Activated naive CD8-positive, alpha-beta T cell (primary cell): ENCODE data around the gene NAGLU.
A peak's percentile ranks its signal among the peaks of the same experiment; 100 is the strongest.
"Not testable (repeated sequence)": the region's sequence is repeated elsewhere in the genome, so short reads cannot be mapped to it uniquely, and the experiment has no call there.

Experiments used
- H3K27ac Mint-ChIP-seq: one replicate; pipeline ENCODE4 v1.8.0; 2021; ENCODE audit warnings: mixed read lengths
- H3K27me3 Mint-ChIP-seq: one replicate; pipeline ENCODE4 v1.8.0; 2021; ENCODE audit warnings: mixed read lengths
- H3K36me3 Mint-ChIP-seq: one replicate; pipeline ENCODE4 v1.8.0; 2021; ENCODE audit warnings: mixed read lengths
- H3K4me1 Mint-ChIP-seq: one replicate; pipeline ENCODE4 v1.8.0; 2021; ENCODE audit warnings: low read depth, mixed read lengths
- H3K4me3 Mint-ChIP-seq: one replicate; pipeline ENCODE4 v1.8.0; 2021; ENCODE audit warnings: mild to moderate bottlenecking, mixed read lengths
- H3K9me3 Mint-ChIP-seq: one replicate; pipeline ENCODE4 v1.8.0; 2021; ENCODE audit warnings: low read depth, mixed read lengths

Gene NAGLU

DNA sequence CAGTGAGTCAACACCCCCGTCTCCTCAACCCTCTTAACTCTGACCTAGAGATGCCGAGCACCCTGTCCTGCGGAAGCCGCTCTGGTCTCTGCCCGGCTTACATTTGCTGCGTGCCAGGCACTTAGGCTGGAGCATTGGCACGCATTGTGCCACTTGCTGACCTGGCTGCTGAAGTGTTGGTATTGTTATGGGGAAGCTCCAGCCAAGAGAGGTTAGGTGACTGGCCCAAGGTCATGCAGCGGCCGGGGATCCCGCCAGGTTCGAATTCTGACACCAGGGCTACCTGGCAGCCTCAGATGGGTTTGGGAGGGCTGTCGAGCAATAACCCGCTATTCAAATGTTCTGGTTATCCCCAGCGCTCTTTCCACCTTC lies 11.6 kb downstream of the NAGLU start:
- H3K27ac Mint-ChIP-seq = no peak overlapping the region
- no peaks in the 10 kb centered on the region for H3K9me3 Mint-ChIP-seq
- H3K36me3 Mint-ChIP-seq = no peaks in the 10 kb centered on the region
- H3K4me1 Mint-ChIP-seq = peaks cover 17% of the 10 kb centered on the region
- no peak overlapping the region for H3K4me3 Mint-ChIP-seq
- H3K27me3 Mint-ChIP-seq = no peaks in the 10 kb centered on the region

DNA sequence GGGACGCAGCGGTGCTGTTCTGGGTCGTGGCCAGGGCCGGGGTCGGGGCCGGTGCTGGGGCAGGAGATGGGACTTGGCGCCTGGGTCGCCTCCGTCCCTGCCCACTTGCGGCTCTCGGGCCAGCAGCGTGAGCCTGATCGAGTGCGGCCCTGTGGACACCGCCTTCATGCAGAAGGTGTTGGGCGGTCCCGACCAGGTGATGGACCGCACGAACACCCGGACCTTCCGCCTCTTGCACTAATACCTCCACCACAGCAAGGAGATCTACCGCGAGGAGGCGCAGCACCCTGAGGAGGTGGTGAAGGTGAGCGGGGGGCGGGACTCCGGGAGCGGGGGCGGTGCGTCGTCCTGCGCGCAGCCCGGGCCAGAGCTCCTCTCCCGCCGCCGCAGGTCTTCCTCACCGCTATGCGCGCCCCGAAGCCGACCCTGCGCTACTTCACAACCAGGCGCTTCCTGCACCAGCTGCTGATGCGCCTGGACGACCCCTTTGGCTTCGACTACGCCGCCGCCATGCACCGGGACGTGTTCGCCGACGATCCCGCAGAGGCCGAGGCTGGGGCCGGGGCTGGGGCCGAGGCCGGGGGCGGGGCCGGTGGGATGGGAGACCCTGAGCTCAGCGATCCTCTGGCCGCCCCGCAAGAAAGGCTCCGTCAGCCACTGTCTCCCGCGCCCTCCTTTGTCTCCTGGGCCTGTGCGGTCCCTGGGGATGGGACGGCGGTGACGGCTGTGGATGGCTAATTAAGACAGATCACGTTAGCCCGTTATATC lies 12.2 kb downstream of the NAGLU start:
- peaks cover 18% of the 10 kb centered on the region for H3K4me1 Mint-ChIP-seq
- H3K27me3 Mint-ChIP-seq = no peaks in the 10 kb centered on the region
- H3K36me3 Mint-ChIP-seq = no peaks in the 10 kb centered on the region
- H3K4me3 Mint-ChIP-seq = peak overlapping the region; percentile 30
- no peak overlapping the region for H3K27ac Mint-ChIP-seq
- no peaks in the 10 kb centered on the region for H3K9me3 Mint-ChIP-seq

DNA sequence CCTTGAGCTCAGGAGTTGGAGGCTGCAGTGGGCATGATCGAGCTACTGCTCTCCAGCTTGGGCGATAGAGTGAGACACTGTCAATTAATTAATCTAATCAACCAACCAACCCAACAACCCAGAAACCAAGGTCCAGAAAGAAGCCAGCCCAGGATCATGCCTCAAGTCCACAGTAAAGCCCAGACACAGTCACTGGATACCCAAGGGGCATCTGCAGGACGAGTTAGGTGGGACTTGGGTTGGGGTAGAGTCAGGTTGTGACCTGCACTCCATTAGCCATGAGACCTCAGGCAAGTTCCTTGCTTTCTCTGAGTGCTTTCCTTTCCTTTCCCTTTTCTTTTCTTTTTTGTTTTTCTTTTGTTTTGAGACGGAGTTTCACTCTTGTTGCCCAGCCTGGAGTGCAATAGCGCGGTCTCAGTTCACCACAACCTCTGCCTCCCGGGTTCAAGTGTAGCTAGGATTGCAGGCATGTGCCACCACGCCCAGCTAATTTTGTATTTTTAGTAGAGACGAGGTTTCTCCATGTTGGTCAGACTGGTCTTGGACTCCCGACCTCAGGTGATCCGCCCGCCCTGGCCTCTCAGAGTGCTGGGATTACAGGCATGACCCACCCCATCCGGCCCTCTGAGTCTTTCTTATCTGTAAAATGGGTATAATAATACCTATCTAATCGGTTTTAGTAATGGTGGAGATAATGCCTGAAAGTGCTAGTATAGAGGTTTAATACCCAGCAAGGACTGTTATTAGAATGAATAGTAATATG lies 13.1 kb downstream of the NAGLU start:
- Mint-ChIP-seq H3K27me3 (no peaks in the 10 kb centered on the region), H3K9me3 (no peaks in the 10 kb centered on the region), H3K4me3 (peak overlapping the region; percentile 30), H3K4me1 (peaks cover 20% of the 10 kb centered on the region), H3K27ac (no peak overlapping the region), H3K36me3 (no peaks in the 10 kb centered on the region)

DNA sequence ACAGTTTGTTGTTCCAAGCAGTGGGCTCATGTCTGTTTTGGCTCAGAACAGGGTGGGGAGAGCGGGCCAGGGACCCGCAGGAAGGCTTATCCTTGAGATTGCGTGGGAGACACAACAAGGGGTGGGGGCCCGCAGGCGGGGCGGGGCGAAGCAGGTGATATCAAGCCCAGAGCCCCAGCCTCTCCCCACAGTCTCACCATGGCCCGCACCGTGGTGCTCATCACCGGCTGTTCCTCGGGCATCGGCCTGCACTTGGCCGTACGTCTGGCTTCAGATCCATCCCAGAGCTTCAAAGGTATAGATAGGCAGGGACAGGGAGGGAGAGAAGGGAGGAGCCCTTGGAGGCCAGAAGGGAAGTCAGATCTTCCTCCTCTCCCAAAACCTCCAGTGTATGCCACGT lies 16.7 kb downstream of the NAGLU start, which contains the start of gene HSD17B1:
HSD17B1 (plus strand) TSS at position 188 of the 400 bp plus-strand sequence; CDS start at position 199, 11 bp downstream.
- H3K27me3 Mint-ChIP-seq, H3K36me3 Mint-ChIP-seq, H3K9me3 Mint-ChIP-seq: not testable (repeated sequence)
- peak within 1 kb of the TSS; percentile 89 for H3K4me3 Mint-ChIP-seq
- peaks cover 27% of the 10 kb centered on the region for H3K4me1 Mint-ChIP-seq
- peak within 1 kb of the TSS; percentile 88 for H3K27ac Mint-ChIP-seq

DNA sequence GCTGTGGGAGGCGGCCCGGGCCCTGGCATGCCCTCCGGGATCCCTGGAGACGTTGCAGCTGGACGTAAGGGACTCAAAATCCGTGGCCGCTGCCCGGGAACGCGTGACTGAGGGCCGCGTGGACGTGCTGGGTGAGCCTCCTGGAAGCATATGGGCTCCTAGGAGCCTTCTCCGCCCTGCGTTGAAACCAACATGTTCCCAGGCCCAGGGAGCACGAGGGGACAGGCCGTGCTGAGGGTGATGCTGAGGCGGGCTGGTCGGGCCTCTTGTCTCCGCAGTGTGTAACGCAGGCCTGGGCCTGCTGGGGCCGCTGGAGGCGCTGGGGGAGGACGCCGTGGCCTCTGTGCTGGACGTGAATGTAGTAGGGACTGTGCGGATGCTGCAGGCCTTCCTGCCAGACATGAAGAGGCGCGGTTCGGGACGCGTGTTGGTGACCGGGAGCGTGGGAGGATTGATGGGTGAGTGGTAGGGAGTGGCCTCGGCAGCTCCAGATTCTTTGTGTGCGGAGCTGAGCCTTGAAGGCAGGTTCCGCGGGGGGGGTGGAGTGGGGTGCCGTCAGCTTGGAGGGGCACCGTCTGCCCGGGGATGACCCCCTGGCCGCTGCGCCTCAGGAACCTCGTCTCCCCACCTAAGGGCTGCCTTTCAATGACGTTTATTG lies 17.2 kb downstream of the NAGLU start:
- H3K36me3 Mint-ChIP-seq = no peaks in the 10 kb centered on the region
- H3K4me1 Mint-ChIP-seq = peaks cover 27% of the 10 kb centered on the region
- H3K4me3 Mint-ChIP-seq = peak overlapping the region; percentile 89
- H3K27me3 Mint-ChIP-seq = no peaks in the 10 kb centered on the region
- no peak overlapping the region for H3K27ac Mint-ChIP-seq
- no peaks in the 10 kb centered on the region for H3K9me3 Mint-ChIP-seq

DNA sequence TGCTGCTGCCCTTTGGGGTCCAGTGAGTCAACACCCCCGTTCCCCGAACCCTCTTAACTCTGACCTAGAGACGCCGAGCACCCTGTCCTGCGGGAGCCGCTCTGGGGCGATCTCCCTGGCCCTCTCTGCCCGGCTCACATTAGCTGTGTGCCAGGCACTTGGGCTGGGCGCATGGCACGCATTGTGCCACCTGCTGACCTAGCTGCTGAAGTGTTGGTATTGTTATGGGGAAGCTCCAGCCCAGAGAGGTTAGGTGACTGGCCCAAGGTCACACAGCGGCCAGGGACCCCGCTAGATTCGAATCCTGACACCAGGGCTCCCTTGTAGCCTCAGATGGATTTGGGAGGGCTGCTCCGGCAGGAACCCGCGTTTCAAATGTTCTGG lies 17.8 kb downstream of the NAGLU start:
- H3K27me3 Mint-ChIP-seq = no peaks in the 10 kb centered on the region
- no peaks in the 10 kb centered on the region for H3K9me3 Mint-ChIP-seq
- peaks cover 24% of the 10 kb centered on the region for H3K4me1 Mint-ChIP-seq
- H3K36me3 Mint-ChIP-seq = no peaks in the 10 kb centered on the region
- H3K27ac Mint-ChIP-seq = peak overlapping the region; percentile 88
- peak overlapping the region; percentile 89 for H3K4me3 Mint-ChIP-seq

DNA sequence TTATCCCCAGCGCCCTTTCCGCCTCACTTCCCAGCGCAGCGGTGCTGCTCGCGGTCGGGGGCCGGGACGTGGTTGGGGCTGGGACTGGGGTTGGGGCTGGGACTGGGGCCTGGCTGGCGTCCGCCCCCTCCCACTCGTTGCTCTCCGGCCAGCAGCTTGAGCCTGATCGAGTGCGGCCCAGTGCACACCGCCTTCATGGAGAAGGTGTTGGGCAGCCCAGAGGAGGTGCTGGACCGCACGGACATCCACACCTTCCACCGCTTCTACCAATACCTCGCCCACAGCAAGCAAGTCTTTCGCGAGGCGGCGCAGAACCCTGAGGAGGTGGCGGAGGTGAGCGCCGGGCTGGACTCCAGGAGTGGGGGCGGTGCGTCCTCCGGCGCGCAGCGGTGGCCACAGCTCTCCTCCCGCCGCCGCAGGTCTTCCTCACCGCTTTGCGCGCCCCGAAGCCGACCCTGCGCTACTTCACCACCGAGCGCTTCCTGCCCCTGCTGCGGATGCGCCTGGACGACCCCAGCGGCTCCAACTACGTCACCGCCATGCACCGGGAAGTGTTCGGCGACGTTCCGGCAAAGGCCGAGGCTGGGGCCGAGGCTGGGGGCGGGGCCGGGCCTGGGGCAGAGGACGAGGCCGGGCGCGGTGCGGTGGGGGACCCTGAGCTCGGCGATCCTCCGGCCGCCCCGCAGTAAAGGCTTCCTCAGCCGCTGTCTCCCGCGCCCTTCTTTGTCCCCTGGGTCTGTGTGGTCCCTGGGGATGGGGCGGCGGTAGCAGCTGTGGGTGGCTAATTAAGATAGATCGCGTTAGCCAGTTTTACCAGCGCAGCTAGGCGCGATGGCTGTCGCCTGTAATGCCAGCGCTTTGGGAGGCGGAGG lies 18.4 kb downstream of the NAGLU start:
- Mint-ChIP-seq H3K27me3 (no peaks in the 10 kb centered on the region), H3K36me3 (no peaks in the 10 kb centered on the region), H3K27ac (peak overlapping the region; percentile 88), H3K9me3 (no peaks in the 10 kb centered on the region), H3K4me1 (peaks cover 19% of the 10 kb centered on the region), H3K4me3 (peak overlapping the region; percentile 89)

DNA sequence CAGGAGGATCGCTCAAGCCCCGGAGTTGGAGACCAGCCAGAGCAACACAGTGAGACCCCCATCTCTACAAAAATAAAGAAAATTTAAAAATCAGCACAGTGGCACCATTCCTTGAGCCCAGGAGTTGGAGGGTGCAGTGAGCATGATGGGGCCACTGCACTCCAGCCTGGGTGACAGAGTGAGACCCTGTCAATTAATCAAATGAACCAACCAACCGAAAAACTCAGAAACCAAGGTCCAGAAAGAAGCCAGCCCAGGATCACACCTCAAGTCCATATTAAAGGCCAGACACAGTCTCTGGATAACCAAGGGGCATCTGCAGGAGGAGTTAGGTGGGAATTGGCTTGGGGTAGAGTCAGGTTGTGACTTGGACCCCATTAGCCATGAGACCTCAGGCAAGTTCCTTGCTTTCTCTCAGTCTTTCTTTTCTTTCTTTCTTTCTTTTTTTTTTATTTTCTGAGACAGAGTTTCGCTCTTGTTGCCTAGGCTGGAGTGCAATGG lies 19.1 kb downstream of the NAGLU start:
- Mint-ChIP-seq H3K9me3 (no peaks in the 10 kb centered on the region), H3K4me3 (peak overlapping the region; percentile 89), H3K27ac (peak overlapping the region; percentile 88), H3K27me3 (no peaks in the 10 kb centered on the region), H3K4me1 (peaks cover 19% of the 10 kb centered on the region), H3K36me3 (no peaks in the 10 kb centered on the region)

DNA sequence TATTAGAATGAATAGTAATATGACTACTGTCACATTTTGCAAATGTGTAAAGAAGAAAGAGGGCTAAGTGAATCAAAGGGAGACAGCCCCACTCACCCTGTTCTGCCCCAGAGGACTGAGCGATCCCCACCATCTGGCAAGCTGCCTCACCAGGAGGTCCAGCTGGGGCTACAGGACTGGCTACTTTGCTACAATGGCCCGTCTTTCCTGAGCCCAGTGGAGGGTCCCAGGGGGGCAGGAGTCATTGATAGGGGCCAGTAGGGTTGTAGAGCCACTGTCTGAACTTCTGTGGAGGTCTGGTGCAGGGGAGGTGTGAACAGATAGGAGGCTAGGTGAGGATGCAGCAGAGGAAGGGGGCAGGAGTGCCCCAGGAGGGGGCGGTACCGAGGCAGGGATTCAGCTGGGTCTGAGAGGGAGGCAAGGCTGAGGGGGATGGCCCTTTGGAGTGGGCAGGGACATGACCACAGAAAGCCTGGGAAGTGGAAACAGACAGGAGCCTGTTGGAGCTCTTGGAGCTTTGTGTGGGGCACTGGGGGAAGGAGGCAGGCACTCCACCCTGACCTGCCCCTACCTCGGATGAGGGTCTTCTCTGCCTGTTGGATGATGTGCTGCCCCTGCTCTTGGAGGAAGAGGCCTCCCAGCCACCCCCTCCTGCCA lies 20.0 kb downstream of the NAGLU start:
- not testable (repeated sequence) for H3K36me3 Mint-ChIP-seq, H3K9me3 Mint-ChIP-seq, H3K27ac Mint-ChIP-seq, H3K27me3 Mint-ChIP-seq
- Mint-ChIP-seq H3K4me3 (peak overlapping the region; percentile 89), H3K4me1 (peaks cover 16% of the 10 kb centered on the region)

DNA sequence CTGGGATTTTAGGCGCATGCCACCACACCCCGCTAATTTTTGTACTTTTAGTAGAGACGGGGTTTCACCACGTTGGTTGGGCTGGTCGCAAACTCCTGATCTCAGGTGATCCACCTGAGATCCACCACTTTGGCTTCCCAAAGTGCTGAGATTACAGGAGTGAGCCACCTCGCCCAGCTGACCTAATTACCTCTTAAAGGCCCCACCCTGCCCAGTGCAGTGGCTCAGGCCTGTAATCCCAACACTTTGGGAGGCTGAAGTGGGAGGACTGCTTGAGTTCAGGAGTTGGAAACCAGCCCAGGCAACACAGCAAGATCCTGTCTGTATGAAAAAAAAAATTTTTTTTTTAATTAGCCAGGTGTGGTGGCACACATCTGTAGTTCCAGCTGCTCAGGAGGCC lies 23.0 kb downstream of the NAGLU start:
- H3K4me3 Mint-ChIP-seq = no peak overlapping the region
- no peaks in the 10 kb centered on the region for H3K27me3 Mint-ChIP-seq
- no peaks in the 10 kb centered on the region for H3K9me3 Mint-ChIP-seq
- no peak overlapping the region for H3K27ac Mint-ChIP-seq
- H3K4me1 Mint-ChIP-seq = peaks cover 30% of the 10 kb centered on the region
- H3K36me3 Mint-ChIP-seq = peaks cover 2% of the 10 kb centered on the region

DNA sequence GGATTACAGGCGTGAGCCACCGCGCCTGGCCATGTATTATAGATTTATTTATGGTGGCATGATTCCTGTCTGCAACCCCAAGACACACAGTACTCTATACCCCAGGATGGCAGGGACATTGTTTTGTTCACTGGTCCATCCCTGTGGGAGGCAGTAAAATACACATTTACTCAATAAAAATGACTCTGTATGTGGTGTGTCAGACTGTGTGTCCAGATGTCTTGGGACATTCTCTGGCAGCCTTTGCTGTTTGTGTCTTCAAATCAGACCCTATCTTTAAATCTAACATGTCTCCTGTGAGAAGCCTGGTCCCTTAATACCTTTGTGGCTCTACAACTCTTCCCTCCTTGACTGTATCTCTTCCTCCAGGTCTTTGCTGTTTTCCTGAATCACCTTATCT lies 24.2 kb downstream of the NAGLU start:
- Mint-ChIP-seq H3K4me3 (peak overlapping the region; percentile 2), H3K4me1 (peaks cover 28% of the 10 kb centered on the region), H3K27ac (no peak overlapping the region), H3K27me3 (no peaks in the 10 kb centered on the region), H3K9me3 (no peaks in the 10 kb centered on the region), H3K36me3 (peaks cover 2% of the 10 kb centered on the region)

DNA sequence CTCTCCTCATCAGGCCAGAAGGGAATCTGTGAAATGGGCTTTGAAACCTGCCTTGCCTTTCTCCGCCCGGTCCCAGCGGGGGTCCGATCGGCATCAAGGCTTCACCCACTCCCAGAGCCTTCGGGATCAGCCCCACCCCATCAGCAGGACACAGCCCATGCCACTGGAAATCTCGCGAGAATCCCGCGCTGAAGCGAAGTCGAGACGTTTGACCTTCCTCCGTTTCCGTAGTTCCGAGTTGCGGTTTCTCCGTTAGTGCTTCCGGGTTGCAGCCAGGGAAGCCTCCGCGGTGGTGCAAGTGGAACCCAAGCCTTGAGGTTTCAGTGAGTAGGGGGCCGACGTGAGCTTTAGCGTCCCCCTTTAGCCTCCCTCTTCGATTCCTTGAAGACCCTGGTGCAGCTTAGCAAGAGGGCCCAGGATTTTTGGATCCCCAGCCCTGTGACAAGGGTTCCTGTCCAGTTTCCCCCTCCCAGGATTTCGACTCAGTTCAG lies 25.9 kb downstream of the NAGLU start, which contains the start of gene COASY:
COASY (plus strand) TSS at position 252 of the 491 bp plus-strand sequence. CDS start 475 bp downstream, outside the sequence.
- Mint-ChIP-seq H3K9me3 (no peaks in the 10 kb centered on the region), H3K4me1 (peaks cover 27% of the 10 kb centered on the region), H3K27me3 (no peaks in the 10 kb centered on the region), H3K4me3 (peak within 1 kb of the TSS; percentile 93), H3K27ac (peak within 1 kb of the TSS; percentile 95), H3K36me3 (peaks cover 4% of the 10 kb centered on the region)

DNA sequence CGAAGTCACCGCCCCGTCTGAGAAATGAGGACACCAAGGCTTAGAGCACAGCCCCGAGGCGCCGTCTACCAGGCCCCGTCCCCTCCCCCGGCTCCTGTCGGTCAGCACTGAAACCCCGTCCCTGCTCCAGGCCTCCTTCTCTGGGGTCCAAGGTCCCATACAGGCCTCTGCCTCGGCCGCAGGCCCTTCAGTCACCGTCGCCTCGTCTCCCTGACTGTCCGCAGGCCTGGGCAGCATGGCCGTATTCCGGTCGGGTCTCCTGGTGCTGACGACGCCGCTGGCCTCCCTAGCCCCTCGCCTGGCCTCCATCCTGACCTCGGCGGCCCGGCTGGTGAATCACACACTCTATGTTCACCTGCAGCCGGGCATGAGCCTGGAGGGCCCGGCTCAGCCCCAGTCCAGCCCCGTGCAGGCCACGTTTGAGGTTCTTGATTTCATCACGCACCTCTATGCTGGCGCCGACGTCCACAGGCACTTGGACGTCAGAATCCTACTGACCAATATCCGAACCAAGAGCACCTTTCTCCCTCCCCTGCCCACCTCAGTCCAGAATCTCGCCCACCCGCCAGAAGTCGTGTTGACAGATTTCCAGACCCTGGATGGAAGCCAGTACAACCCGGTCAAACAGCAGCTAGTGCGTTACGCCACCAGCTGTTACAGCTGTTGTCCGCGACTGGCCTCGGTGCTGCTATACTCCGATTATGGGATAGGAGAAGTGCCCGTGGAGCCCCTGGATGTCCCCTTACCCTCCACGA lies 26.5 kb downstream of the NAGLU start:
- Mint-ChIP-seq H3K36me3 (peaks cover 5% of the 10 kb centered on the region), H3K27me3 (no peaks in the 10 kb centered on the region), H3K9me3 (no peaks in the 10 kb centered on the region), H3K4me1 (peaks cover 28% of the 10 kb centered on the region), H3K4me3 (peak overlapping the region; percentile 93), H3K27ac (peak overlapping the region; percentile 95)
